HG02852 (cell line): ENCODE measurements around the gene IER2.
"Not testable (repeated sequence)": the region's sequence is repeated elsewhere in the genome, so short reads cannot be mapped to it uniquely, and the experiment has no call there.

Source experiments
- ATAC-seq: cut with Tn5 transposase; IDR thresholded peaks from one replicate; pipeline ENCODE4 v1.9.1; 2021; ENCODE audit warnings: mild to moderate bottlenecking, moderate library complexity; ENCODE audit not compliant: unreplicated experiment

The IER2 gene

GRCh38 chr19:13138171-13138915 lies 11.9 kb upstream of the IER2 start:
- ATAC-seq: no peak

DNA sequence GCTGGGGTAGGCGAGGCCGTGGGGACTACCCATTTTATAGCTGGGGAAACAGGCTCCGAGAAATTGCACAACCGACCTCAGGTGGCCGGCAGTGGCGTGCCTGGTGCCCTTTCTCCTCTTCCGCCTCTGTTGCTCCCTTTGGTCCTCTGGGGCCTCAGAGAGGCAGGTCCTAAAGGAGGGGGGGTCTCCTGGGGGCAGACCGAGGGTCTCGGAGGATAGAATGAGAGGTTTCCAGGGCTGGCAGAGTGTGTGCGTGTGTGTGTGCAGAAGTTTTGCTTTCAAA lies 11.4 kb upstream of the IER2 start:
- ATAC-seq: no peak

DNA sequence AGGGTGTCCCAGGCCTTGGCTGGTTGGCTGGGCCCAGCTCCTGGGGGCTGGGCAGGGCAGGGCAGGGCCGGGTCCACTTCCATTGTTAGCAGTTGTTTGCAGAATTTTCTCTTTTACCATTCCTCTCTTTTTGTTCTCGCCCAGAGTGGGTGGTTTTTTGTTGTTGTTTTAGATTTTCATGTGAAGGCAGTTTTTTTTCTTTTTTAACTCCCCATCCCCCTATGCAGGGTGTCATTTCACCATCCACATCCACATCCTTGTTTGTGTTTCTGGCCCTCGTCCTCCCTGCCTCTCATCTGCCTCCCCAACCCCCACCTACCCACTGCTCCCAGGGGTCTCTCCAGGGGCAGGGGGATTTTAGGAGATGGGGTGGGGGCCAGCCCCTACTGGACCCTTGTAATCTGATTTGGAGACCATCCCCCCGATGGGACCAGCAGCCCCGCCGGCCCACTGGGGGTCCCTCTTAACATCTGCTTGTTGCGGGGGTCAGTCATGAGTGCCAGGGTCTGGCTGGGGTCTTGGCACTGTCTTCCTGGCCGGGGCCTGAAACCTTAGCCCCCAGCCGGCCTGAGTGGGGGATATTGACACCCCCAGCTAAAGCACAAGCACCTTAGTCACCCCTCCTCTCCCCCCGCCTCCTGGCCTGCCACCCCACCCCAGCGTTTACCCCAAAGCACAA lies 10.4 kb upstream of the IER2 start:
- ATAC-seq: no peak

DNA sequence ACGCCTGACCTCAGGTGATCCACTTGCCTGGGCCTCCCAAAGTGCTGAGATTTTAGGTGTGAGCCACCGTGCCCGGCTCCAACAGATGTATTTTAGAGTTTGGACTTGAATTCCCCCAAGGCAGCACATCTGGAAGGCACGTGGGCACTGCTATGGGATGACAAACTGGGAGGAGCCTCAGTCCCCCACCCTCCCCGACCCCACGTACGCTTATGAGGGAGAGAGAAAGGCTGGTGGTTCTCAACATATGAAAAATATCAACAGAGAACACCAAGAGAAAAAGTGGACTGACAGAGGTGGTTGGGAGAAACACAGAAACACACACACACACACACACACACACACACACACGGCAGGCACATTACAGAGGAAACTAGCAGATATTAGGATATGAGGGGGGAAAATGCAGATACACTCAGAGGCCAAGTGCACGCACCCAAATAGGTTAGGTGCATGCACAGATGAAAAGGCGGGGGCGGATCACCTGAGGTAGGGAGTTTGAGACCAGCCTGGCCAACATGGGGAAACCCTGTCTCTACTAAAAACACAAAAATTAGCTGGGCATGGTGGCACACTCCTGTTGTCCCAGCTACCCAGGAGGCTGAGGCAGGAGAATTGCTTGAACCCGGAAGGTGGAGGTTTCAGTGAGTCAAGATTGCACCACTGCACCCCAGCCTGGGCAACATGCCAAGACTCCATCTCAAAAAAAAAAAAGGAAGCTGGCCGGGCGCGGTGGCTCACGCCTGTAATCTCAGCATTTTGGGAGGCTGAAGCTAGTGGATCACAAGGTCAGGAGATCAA lies 3.2 kb upstream of the IER2 start:
- no peak for ATAC-seq

DNA sequence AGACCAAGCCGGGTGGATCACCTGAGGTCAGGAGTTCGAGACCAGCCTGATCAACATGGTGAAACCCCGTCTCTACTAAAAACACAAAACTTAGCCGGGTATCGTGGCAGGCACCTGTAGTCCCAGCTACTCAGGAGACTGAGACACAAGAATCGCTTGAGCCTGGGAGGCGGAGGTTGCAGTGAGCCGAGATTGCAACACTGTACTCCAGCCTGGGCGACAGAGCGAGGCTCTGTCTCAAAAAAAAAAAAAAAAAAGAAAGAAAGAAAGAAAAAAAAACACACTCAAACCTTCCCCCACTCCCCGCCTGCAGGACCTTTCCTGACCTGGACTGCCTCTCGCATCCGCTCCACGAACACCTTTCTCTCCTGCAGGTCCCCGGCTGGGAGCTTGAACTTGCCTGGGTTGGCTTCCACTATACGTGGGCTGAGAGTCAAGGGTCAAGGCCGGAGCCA lies 1.0 kb upstream of the IER2 start:
- not testable (repeated sequence) for ATAC-seq

DNA sequence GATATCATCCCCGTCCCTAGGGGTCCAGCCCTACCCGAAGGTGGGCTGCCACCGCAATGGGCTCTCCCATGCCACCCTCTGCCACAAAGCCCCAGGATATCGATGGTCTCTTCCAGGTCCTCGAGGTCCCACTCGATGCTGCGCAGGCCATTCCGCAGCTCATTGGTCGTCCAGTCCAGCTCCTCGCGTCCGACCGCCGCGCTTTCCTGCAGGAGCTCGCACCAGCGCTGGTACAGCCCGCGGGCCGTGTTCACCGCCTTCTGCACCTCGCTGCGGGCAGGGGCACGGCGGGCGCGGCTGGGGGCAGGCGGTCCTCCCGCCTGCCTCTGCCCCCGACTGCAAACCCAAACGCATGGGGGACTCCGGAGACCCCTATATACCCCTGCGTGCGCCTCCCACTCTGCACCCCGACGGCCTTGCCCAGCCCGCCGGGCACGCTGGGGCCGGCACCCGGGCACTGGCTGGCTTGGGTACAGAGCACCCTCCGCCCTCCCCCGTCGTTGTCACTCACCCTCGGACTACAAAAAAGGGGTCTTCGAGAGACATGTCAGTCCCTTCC lies 504 bp upstream of the IER2 start:
- no peak for ATAC-seq

DNA sequence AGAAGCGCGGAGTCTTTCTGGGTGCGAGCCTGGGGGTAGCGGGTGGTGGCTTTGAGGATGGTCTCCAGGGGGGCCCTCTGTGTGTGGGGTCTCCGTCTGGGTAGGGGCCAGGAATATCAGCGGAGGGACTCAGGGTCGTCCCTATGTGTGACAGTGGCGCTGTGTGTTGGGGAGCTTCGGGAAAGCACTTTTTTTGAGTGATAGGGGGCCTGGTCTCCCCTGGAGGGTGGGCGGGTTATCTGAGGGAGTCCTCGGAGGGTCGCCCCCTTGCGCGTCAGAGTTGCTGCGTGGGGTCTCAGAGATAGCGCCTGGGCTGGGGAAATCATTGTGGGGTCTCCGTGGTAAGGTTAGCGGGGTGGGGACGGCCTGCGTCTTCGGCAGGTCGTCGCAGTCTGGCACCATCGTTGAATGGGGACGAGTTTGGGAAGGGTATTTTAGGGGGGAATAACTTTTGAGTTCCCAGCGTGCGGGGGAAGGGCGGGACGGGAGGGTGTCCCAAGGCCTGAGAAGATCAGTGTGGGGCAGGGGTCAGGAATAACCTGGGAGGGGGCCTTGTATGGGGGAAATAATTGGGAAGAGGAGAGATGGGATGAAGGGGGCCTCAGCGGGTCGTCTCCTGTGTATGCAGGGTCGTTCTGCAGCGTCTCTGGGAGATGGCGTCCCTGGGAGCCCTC lies 857 bp downstream of the IER2 start:
- ATAC-seq: no peak

- ATAC-seq: peak; percentile 32
These were observed 1.6 kb downstream of the IER2 start for GRCh38 chr19:13151605-13152355.

DNA sequence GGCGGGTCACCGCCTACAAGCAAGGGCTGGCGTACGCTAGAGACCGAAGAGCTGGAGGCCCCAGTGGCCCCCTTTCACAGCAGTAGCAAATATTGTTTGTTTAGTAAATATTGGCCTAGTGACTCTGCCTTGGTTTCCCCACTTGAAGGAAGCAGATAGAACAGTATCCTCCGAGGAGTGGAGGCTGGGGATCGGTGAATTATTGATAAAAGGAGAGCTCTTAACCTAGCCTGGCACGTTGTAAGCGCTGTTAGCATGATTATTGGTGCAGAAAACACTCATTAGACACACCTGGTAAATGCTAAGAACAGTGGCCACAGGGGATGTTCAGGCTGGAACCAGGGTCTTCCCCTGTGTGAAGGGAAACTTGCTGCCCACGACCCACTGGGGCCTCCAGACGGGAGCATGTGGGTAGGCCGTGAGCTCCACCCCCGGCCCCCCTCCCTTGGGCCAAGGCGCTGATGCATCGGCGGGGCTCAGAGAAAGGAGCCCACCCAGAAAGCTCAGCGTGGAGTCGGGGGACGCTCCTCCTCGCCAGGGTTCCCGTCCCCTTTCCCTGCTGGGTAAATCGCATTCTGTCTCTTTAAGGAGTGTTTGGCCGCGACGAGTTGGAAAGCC lies 2.3 kb downstream of the IER2 start:
- peak; percentile 2 for ATAC-seq

GRCh38 chr19:13152974-13153568 lies 2.9 kb downstream of the IER2 start:
- ATAC-seq: peak; percentile 30

DNA sequence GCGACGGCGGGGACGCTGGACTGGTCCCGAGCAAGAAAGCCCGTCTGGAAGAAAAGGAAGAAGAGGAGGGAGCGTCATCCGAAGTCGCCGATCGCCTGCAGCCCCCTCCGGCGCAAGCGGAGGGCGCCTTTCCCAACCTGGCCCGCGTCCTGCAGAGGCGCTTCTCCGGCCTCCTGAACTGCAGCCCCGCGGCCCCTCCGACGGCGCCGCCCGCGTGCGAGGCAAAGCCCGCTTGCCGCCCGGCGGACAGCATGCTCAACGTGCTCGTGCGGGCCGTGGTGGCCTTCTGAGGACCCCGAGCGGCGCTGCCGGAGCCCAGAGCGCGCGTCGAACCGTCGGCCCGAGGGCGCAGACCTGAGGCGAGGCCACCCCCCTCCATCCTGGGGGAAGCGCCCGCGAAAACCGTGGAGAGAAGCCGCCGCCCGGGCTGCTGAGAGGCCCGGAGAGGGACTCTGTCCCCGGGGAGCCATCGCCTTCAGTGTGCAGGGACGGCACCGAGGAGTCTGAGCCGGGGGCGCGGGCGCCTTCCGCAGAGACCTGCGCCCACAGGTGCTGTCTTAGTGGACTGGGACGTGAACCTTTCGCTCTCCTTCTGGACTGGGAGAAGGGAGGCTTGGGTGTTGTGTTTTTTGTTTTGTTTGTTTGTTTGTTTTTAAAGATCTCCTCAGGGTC lies 3.5 kb downstream of the IER2 start:
- ATAC-seq: no peak

DNA sequence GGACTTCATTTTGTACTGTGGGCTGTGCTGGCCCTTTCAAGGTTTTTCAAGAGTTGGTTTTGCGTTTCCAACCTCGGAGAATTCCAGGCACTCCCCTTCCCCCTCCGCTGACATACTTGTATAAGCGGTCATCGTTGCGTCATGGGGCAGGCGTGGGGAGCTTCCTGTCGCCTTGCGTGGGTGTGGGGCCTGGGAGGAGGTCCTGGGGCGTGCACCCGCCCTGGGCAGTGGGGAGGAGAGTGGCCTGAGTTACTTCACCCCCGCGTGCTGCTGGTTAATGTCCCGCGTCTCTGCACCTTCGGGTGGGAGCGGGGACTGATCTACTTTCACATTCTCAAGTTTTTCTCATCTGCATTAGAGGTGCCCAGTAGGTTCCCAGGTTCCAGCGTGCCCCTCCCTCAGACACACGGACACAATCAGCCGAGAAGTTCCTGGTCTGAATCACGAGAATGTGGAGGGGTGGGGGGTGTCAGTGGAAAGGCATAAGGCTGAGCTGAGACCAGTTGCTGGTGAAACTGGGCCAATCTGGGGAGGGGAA lies 4.1 kb downstream of the IER2 start:
- ATAC-seq: no peak

DNA sequence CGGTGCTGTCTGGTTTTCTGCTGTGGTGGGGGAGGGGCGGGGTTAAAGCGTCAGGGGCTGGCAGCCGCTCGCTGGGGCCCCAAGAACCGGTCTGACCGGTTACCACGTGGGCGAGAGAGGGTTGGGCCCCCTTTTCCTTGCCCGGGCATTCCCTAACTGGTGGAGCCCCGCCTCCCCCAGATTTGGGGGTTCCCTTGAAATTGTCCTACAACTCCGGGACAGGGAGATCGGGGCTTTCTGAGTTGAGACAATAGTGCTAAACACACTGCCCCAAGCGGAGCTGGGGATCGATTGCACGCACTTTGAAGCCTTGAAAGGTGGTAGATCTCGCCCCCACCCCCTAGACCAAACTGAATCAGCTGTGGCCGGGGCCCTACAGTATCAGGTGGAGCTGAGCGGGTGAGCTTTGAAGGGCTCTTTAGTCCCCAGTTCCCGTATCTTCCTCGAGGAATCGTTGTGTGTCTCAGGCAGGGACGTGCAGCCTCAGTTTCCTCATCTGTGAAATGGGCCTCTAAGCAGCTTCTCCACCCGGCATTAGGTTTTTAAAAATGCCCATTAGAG lies 4.8 kb downstream of the IER2 start:
- ATAC-seq: no peak

DNA sequence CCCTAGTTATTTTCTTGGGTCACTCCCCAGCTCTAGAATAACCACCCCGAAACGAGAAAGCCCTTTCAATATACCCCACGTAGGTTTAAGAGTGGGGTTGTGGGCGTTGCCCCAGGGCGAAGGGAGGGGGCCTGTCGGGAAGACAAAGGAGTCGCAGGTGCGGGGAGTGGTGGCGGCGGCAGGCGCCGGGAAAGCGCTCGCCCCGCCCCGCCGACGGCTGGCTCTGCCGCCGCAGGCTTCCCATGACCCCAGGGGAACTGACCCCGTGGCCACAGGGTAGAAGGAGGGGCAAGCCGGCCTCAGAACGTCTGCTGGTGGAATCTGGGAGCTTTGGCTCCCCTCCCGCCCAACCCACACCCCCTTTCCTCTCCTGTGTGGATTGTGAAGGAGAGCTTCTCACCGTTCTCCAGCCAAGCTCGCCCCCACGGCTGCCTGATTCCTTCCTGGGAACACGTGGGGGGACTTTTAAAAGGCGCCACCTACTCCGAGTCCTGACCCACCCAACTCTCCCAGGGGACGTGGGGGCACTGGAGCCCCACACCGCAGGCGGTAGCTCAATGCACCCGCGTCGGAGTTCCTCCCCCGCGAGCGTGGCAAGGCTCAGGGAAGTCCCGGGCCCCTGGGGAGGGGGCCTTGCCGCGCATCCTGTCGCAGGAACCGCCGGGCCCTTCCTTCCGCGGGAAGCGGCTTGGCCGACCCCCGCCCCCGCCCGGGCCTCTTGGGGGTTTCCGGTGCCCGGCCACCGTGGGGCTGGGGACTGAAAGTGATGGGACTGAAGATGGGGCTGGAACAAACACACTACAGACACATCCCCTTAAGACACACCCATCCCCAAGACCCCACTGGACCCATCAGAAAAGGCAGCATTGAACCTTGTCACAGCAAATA lies 5.5 kb downstream of the IER2 start:
- no peak for ATAC-seq

GRCh38 chr19:13159713-13160112 lies 9.5 kb downstream of the IER2 start:
- ATAC-seq: no peak

DNA sequence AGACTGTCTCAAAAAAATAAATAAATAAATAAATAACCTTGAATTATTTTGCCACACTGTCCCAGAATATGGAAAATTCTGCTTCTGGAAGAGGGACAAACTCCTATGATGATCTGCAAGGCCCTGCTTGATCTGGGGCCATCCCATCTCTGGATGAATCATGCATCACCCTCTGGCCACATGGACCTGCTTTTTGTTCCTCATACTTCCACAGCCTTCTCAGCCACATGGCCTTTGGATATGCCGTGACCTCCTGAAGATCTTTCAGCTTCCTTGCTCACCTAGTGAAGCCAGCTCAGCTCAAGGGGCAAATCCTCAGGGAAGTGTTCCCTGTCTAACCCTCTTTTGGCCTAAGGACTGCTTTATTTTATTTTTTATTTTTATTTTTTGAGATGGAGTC lies 10.3 kb downstream of the IER2 start:
- ATAC-seq: no peak
